PFSK-1 (cell line): Measurements from ENCODE around the gene MIA.

Source experiments
- FOXP2 ChIP-seq: optimal IDR thresholded peaks from 2 replicates; pipeline ENCODE3; 2011; ENCODE audit warnings: borderline replicate concordance, control low read depth, inconsistent platforms; ENCODE audit not compliant: insufficient read depth; ENCODE audit errors: extremely low read length, extremely low read depth
- POLR2AphosphoS5 ChIP-seq: IDR thresholded peaks from 2 replicates; pipeline ENCODE4 v1.6.1; 2012; ENCODE audit warnings: low read depth, mild to moderate bottlenecking, control low read depth, low read length, moderate library complexity
- REST ChIP-seq, 2 experiments: IDR thresholded peaks; 2 replicates each; pipeline versions ENCODE4 v1.6.1 to v1.8.0; 2011 to 2012; ENCODE audit warnings: low read depth in 2 of 2, low read length in 2 of 2, control low read depth in 1 of 2, inconsistent platforms in 1 of 2, mild to moderate bottlenecking in 1 of 2, moderate library complexity in 1 of 2; ENCODE audit not compliant: insufficient read depth in 1 of 2
- SIN3A ChIP-seq: IDR thresholded peaks from 2 replicates; pipeline ENCODE4 v1.6.1; 2012; ENCODE audit warnings: mild to moderate bottlenecking, low read length, moderate library complexity, borderline replicate concordance; ENCODE audit not compliant: insufficient read depth
- TAF1 ChIP-seq: IDR thresholded peaks from 2 replicates; pipeline ENCODE4 v1.6.1; 2012; ENCODE audit warnings: low read length, control low read depth, borderline replicate concordance; ENCODE audit not compliant: insufficient read depth

The MIA gene

GRCh38 chr19:40777937-40778705 is 2.8 kb downstream of the MIA start, which contains the start of gene RAB4B:
TSS of gene RAB4B (plus strand) at chr19:40778247. CDS start at chr19:40778376, 129 bp downstream.
- TF ChIP-seq FOXP2 (peak; percentile 53), TAF1 (no peak), SIN3A (peak; percentile 60; the same call in 1 of the 2 replicates)

- TF ChIP-seq TAF1 (no peak), FOXP2 (no peak), POLR2AphosphoS5 (no peak)
Measured at GRCh38 chr19:40778706-40779284, 3.5 kb downstream of the MIA start.

- TF ChIP-seq TAF1 (no peak), POLR2AphosphoS5 (no peak), FOXP2 (no peak), REST (IDR thresholded peaks at IDR 0.05; ENCODE audit: insufficient read depth in 1 of 2, low read depth in 2 of 2, low read length in 2 of 2) (no peak), SIN3A (no peak)
Measured at GRCh38 chr19:40780582-40780981, 5.3 kb downstream of the MIA start.

GRCh38 chr19:40781140-40781539 is 5.8 kb downstream of the MIA start:
- TF ChIP-seq REST (IDR thresholded peaks at IDR 0.05; ENCODE audit: insufficient read depth in 1 of 2, low read depth in 2 of 2, low read length in 2 of 2) (no peak), POLR2AphosphoS5 (no peak), FOXP2 (no peak), SIN3A (no peak), TAF1 (no peak)

GRCh38 chr19:40783711-40784110 is 8.4 kb downstream of the MIA start:
- TF ChIP-seq POLR2AphosphoS5 (no peak), TAF1 (no peak), REST (IDR thresholded peaks at IDR 0.05; ENCODE audit: insufficient read depth in 1 of 2, low read depth in 2 of 2, low read length in 2 of 2) (no peak), SIN3A (no peak), FOXP2 (no peak)

- no peak for TF ChIP-seq TAF1
- TF ChIP-seq SIN3A = no peak
- no peak for TF ChIP-seq FOXP2
- no peak for TF ChIP-seq REST (IDR thresholded peaks at IDR 0.05; ENCODE audit: insufficient read depth in 1 of 2, low read depth in 2 of 2, low read length in 2 of 2)
- no peak for TF ChIP-seq POLR2AphosphoS5
Measured at GRCh38 chr19:40785526-40785925, 10.2 kb downstream of the MIA start.
